SIG-M5 (cell line): ENCODE measurements around the gene CILP2.

Experiments
- DNase-seq: peaks from one replicate; lab custom pipeline; 2025; lab: John Stamatoyannopoulos, UW

Gene CILP2

DNA sequence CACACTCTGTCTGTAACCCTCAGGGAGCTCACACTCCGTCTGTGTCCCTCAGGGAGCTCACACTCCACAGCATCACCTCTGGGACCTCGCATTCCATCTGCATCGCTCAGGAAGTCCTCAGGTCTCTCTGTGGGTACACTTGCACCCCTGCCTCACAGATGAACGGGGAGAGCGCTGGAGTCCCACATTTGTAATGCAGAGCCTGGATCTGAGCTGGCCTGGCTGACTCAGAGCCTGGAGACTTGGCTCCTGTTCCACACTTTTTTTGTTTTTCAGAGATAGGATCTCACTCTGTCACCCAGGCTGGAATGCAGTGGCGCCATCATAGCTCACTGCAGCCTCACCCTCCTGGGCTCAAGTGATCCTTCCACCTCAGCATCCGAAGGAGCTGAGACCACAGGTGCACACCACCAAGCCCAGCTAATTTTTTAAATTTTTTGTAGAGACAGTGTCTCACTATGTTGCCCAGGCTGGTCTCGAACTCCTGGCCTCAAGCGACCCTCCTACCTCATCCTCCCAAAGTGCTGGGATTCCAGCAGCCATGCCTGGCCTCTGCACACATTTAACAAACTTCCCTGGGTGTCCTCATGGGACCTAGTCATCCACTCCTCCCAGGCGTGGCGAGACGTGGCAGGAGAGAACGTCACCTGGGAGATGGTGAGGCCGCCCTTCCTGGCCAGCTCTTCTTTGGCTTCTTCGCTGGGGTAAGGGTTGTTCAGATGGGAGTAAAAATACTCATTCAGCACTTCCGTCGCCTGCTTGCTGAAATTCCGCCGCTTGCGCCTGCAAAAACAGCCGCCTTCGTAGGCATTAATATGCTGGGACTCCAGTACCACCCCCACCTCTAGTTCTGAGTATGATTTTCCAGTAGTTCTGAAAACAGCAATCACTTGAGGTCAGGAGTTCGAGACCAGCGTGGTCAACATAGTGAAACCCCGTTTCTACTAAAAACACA, 31.0 kb downstream of the CILP2 start:
- DNase-seq, result no peak

- no peak for DNase-seq
Observed at GRCh38 chr19:19570571-19570970, 32.5 kb downstream of the CILP2 start.

DNA sequence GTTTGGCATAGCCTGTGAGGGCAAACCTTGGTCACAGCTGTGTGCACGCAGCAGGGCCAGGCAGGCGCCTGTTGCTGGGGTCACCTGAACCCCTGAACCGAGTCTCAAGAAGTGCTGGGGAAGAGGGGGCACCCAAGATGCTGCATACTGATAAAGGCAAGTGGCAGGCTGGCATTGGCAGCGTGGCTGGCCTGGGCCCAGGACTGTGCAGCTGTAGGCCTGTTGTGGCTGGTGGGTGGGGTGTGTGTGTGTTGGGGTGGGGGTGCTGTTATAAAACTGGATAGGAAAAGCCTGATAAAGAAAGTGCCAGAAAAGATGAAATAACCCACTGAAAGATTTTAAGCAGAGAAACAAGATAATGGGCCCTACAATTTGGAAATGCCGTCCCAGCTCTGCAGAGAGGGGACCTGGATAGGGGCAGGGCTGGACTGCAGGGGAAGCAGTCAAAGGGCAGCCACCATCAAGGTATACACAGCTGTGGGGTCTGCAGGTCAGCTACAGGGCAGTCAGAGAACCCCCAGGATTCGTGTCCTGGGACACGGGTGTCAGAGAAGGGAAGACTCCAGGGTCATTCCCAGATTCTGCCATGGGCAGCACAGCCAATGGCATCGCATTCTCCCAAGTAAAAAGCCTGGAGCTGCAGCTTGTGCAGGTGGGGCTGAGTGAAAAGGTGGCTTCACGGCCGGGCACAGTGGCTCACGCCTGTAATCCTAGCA, 33.2 kb downstream of the CILP2 start:
- DNase-seq, result no peak

- no peak for DNase-seq
Observed at GRCh38 chr19:19575411-19575810, 37.3 kb downstream of the CILP2 start.

- DNase-seq, result no peak
Observed at GRCh38 chr19:19578252-19578651, 40.2 kb downstream of the CILP2 start.

- no peak for DNase-seq
Observed at GRCh38 chr19:19579533-19580361, 41.7 kb downstream of the CILP2 start.

GRCh38 chr19:19580418-19580817, 42.4 kb downstream of the CILP2 start:
- no peak for DNase-seq

DNA sequence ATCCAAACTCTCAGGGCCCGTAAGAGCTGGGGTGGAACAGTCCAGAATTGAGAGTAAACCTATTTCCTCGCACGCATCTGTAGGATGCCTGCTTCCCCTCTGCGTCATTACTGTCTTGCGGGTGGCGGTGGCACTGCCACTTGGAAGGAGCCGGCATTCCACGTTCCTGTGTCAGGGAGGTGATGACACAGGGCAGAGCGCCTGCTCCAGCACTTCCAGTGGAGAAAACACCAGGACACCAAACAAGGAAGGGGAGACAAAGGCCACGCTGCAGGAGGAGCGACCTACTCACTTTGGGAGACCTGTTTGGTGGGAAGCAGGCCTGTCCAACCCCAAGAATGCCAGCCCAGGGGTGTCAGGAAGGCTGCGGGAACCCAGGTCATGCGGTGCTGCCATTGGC, 43.3 kb downstream of the CILP2 start:
- DNase-seq, result no peak

GRCh38 chr19:19582471-19582870, 44.4 kb downstream of the CILP2 start:
- no peak for DNase-seq

GRCh38 chr19:19584356-19584755, 46.3 kb downstream of the CILP2 start:
- no peak for DNase-seq

DNA sequence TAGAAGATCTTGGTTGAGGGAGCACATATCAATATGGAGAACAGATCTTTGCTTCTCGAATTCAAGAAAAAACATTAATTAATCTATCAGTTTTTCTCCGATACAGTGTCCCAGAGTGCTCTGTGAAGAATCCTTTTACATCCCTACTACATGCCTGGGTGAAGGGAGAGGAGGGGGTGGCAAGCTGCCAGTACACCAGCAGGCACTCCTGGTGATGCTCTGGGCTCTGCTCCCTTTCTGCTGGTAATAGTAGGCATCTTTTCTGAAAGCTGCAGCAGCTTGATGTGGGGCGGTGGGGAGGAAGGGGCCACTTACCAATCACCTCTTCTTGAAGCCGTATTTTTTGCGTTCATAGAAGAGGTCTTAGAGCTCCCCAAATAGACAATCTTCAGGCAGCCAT, 49.7 kb downstream of the CILP2 start:
- DNase-seq, result no peak

- no peak for DNase-seq
Observed at GRCh38 chr19:19588546-19588945, 50.5 kb downstream of the CILP2 start.

DNA sequence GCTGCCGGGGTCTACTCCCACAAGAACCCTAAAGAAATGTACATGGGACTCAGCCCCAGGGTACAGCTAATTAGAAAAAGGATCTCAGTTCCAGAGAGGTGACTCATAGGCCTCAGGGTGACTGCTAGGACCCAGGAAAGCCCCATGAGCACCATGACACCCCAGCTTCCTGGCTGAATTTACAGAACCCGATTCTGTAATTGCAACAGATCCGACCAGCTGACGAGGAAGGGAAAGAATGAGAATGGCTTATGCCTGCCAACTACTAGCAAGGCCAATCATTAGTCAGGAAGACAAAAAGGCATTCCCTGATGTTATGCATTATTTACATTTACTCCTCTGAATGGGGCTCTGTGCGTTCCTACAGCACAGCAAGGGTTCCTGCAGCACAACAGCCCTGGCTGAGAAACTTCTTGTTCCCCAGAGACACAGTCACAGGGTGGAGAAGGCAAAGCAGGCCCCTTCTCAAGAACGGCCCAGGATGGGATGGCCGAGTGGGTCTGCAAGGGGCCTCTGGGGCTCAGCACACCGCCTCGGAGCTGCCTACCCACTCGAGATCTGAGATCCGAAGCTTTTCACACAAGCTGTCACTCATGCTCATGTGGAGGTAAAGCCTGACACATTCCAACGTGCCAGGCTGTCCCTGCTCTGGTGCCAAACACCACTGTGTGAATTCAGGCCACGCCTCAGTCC, 53.2 kb downstream of the CILP2 start:
- DNase-seq, result peak; percentile 29

GRCh38 chr19:19592690-19593089, 54.6 kb downstream of the CILP2 start:
- no peak for DNase-seq

DNA sequence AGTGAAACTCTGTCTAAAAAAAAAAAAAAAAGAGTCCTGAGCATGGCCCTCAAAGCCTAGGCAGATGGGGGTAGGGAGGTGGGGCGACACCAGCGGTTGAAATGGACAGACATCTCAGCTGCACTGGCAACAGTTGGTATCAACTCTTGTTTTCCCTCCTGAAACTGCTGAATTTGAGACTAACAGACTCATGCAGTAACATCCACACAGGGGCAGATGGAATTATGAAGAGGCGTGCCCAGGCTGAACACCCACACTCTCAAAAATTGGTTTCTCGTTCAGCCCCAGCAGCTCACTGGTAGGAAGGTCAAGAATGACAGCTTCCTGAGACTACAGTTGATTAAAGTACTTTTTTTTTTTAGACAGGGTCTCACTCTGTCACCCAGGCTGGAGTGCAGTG, 56.3 kb downstream of the CILP2 start:
- DNase-seq, result no peak

DNA sequence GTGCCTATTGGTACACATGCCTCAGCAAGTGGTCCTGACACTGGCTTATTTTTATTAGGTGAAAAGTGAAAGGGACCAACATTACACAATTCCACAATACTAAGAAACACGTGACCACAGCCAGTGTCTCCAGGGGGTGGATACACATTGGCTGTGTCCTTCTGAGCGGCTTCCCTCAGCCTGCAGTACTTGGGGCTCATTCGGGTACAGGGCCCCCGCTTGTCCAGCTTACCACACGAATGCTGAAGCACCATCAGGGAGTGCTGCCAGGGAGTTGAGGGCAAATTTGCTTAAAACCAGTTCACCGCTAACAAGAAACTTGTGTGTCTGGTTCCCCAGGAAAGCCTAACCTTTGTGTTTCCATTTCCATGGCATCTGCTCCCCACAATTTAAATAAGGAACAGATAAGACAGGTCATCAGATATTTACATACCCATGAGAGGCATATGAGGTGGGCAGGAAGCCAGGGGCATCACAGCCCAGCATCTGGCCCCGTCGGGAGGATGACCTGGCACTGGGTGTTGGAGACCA, 57.2 kb downstream of the CILP2 start:
- DNase-seq, result no peak
